A549 (cell line): ENCODE measurements around the gene NTM. TPM values are rescaled to one million over a fixed set of nuclear protein-coding genes. Genes with fewer than 3 reads are reported as not detected.

Source experiments
- ATAC-seq, 2 experiments: fragments of 200-7000 bp in 1 of 2; fragments of >200 bp in 1 of 2; cut with Nextera tagmentation in 1 of 2; cut with Tn5 transposase in 1 of 2; 3 replicates each; pipeline versions ENCODE4 v1.8.0 to v1.9.1; 2018 to 2020; ENCODE audit warnings: mild to moderate bottlenecking in 1 of 2, moderate library complexity in 1 of 2
- CTCF ChIA-PET: fragments of 300-600 bp; sonication (Branson Sonifier 250); formaldehyde crosslinking; extraction: SDS; loops from one replicate; lab custom pipeline; 2021; ENCODE audit warnings: antibody characterized with exemption, inconsistent platforms; lab: Yijun Ruan, JAX
- POLR2A ChIA-PET: fragments of 350-600 bp; formaldehyde crosslinking; extraction: SDS; loops from one replicate; lab custom pipeline; 2021; ENCODE audit warnings: antibody characterized with exemption, inconsistent platforms; lab: Yijun Ruan, JAX
- DNase-seq, 2 experiments: peaks; one replicate each; pipeline versions ENCODE4 v3.0.0 to v3.0.0-alpha.2; 2011 to 2016; ENCODE audit warnings: low read depth in 1 of 2, low spot score in 1 of 2
- FAIRE-seq: peaks from 2 replicates; lab custom pipeline; 2011; peaks lifted over from hg19 to GRCh38; lab: Jason Lieb, UNC
- H3K27ac ChIP-seq, 2 experiments: fragments of >200 bp; sonication (Bioruptor Twin); formaldehyde crosslinking; 3 replicates each; pipeline ENCODE4 v1.5.1; 2016 to 2017
- H3K4me1 ChIP-seq: fragments of >200 bp; sonication (Bioruptor Twin); formaldehyde crosslinking; 3 replicates; pipeline ENCODE4 v1.6.1; 2016
- H3K4me2 ChIP-seq: fragments of >200 bp; sonication (Bioruptor Twin); formaldehyde crosslinking; 3 replicates; pipeline ENCODE4 v1.6.1; 2016
- H3K4me3 ChIP-seq: fragments of >200 bp; sonication (Bioruptor Twin); formaldehyde crosslinking; 3 replicates; pipeline ENCODE4 v1.5.1; 2016
- H3K9me3 ChIP-seq: fragments of >200 bp; sonication (Bioruptor Twin); formaldehyde crosslinking; 3 replicates; pipeline ENCODE4 v1.6.1; 2016
- BHLHE40 ChIP-seq: IDR thresholded peaks from 2 replicates; pipeline ENCODE4 v1.6.1; 2012; ENCODE audit warnings: low read depth, low read length, inconsistent platforms
- CBX2 ChIP-seq: fragments of 200-600 bp; sonication (generic); IDR thresholded peaks from 2 replicates; pipeline ENCODE4 v1.6.1; 2016; ENCODE audit warnings: low read depth, mild to moderate bottlenecking, borderline replicate concordance
- CTCF ChIP-seq: fragments of >200 bp; sonication (Bioruptor Twin); formaldehyde crosslinking; IDR thresholded peaks from 3 replicates; pipeline ENCODE4 v1.5.1; 2016
- EP300 ChIP-seq, 2 experiments: fragments of >200 bp; sonication (Bioruptor Twin); formaldehyde crosslinking; IDR thresholded peaks; 2 replicates in 1 of 2; 3 replicates in 1 of 2; pipeline ENCODE4 v1.6.1; 2016 to 2017
- ESRRA ChIP-seq: fragments of 150-350 bp; IDR thresholded peaks from 2 replicates; pipeline ENCODE4 v1.6.1; 2014; ENCODE audit warnings: mild to moderate bottlenecking, low read length, borderline replicate concordance
- FOXS1 ChIP-seq: fragments of 250-450 bp; sonication (Bioruptor Pico); IDR thresholded peaks from 2 replicates; pipeline ENCODE4 v1.5.0; 2020; ENCODE audit warnings: mild to moderate bottlenecking, moderate library complexity
- HDAC2 ChIP-seq: fragments of 200-600 bp; sonication (generic); IDR thresholded peaks from 2 replicates; pipeline ENCODE4 v1.6.1; 2016
- HEYL ChIP-seq: fragments of 250-450 bp; sonication (Bioruptor Pico); IDR thresholded peaks from 2 replicates; pipeline ENCODE4 v1.8.0; 2021; ENCODE audit warnings: mild to moderate bottlenecking, moderate library complexity
- HMGXB4 ChIP-seq: fragments of 250-450 bp; sonication (Bioruptor Pico); IDR thresholded peaks from 2 replicates; pipeline ENCODE4 v1.5.0; 2021; ENCODE audit warnings: mild to moderate bottlenecking, moderate library complexity, borderline replicate concordance
- HOXB13 ChIP-seq: fragments of 250-450 bp; sonication (Bioruptor Pico); IDR thresholded peaks from 2 replicates; pipeline ENCODE4 v1.5.0; 2020; ENCODE audit warnings: low read depth, mild to moderate bottlenecking, moderate library complexity
- HOXB5 ChIP-seq: fragments of 250-450 bp; sonication (Bioruptor Pico); IDR thresholded peaks from 2 replicates; pipeline ENCODE4 v1.5.0; 2020; ENCODE audit warnings: mild to moderate bottlenecking, moderate library complexity
- MAFK ChIP-seq: fragments of 450-650 bp; IDR thresholded peaks from 2 replicates; pipeline ENCODE4 v1.6.1; 2014; ENCODE audit not compliant: partially characterized antibody
- NFE2L2 ChIP-seq: fragments of 150-350 bp; conservative IDR thresholded peaks from 2 replicates; pipeline ENCODE4 v1.6.1; 2014; ENCODE audit warnings: low read length
- PBX3 ChIP-seq: IDR thresholded peaks from 2 replicates; pipeline ENCODE4 v1.6.1; 2012
- PHF8 ChIP-seq: fragments of 200-600 bp; sonication (generic); IDR thresholded peaks from 2 replicates; pipeline ENCODE4 v1.6.1; 2016; ENCODE audit warnings: low read depth, mild to moderate bottlenecking, antibody characterized with exemption, moderate library complexity, borderline replicate concordance
- RAD21 ChIP-seq, 2 experiments: fragments of >200 bp in 1 of 2; sonication (Bioruptor Twin) in 1 of 2; formaldehyde crosslinking in 1 of 2; IDR thresholded peaks in 1 of 2; conservative IDR thresholded peaks in 1 of 2; 2 replicates in 1 of 2; 3 replicates in 1 of 2; pipeline ENCODE4 v1.6.1; 2012 to 2018; ENCODE audit warnings: inconsistent platforms in 1 of 2
- SREBF2 ChIP-seq: fragments of 450-650 bp; IDR thresholded peaks from 2 replicates; pipeline ENCODE4 v1.6.1; 2014; ENCODE audit warnings: mild to moderate bottlenecking, moderate library complexity
- WGBS: methylation state at CpG from one replicate; pipeline ENCODE4 v1.1.6; 2017; ENCODE audit errors: missing lambda C conversion rate; 5-methylcytosine and 5-hydroxymethylcytosine counted together
- polyA plus RNA-seq, 4 experiments: library from polyadenylated mRNA; depleted of rRNA in 3 of 4; stranded (reverse); fragments of >200 nt; fragmentation: RNase III in 1 of 4; extraction: RNeasy Plus Mini Kit Qiagen cat#74134 plus additional on column Dnase treatment in 1 of 4; gene quantifications; 2 replicates in 3 of 4; 3 replicates in 1 of 4; pipeline ENCODE4 v1.2.3, GENCODE V29; 2011 to 2017

Gene NTM
- polyA plus RNA-seq, 2 of the 4 experiments (the other 2 are of a cell fraction): not detected

GRCh38 chr11:131671320-131671719, 300.9 kb downstream of the NTM start:
- no peak for FAIRE-seq
- CTCF ChIA-PET: no interaction called here

GRCh38 chr11:131671734-131672133, 301.3 kb downstream of the NTM start:
- Histone ChIP-seq H3K4me3 (no peak overlapping the region), H3K27ac (no peak overlapping the region), H3K4me2 (no peak overlapping the region), H3K9me3 (no peaks in the 10 kb centered on the region), H3K4me1 (no peaks in the 10 kb centered on the region)
- ATAC-seq (no peak), DNase-seq (no peak), FAIRE-seq (no peak)
- ChIA-PET CTCF (no interaction called here), POLR2A (no interaction called here)
- WGBS: 41% methylated on average over 3 of the region's 12 CpGs
- no peak for TF ChIP-seq PHF8
- no peak for TF ChIP-seq HOXB5 (CRISPR knock-in tag)
- no peak for TF ChIP-seq HDAC2
- TF ChIP-seq HMGXB4 (CRISPR knock-in tag): no peak
- no peak for TF ChIP-seq HEYL (CRISPR knock-in tag)
- no peak for TF ChIP-seq MAFK
- no peak for TF ChIP-seq RAD21 (conservative IDR thresholded peaks at IDR 0.05 in 1 of 2, IDR thresholded peaks at IDR 0.05 in 1 of 2)
- TF ChIP-seq, all 56 proteins: peak for 0

More at GRCh38 chr11:131671320-131671719, 300.9 kb downstream of the NTM start:
- no peak overlapping the region for H3K27ac ChIP-seq
- TF ChIP-seq HOXB13 (CRISPR knock-in tag): no peak
- TF ChIP-seq ESRRA: no peak
- no peak for TF ChIP-seq PBX3
- TF ChIP-seq RAD21 (conservative IDR thresholded peaks at IDR 0.05 in 1 of 2, IDR thresholded peaks at IDR 0.05 in 1 of 2): no peak
- no peak for TF ChIP-seq HMGXB4 (CRISPR knock-in tag)
- TF ChIP-seq FOXS1 (CRISPR knock-in tag): no peak
- TF ChIP-seq CTCF: no peak
- TF ChIP-seq SREBF2: no peak
- no peak for TF ChIP-seq CBX2
- no peak for TF ChIP-seq BHLHE40
- TF ChIP-seq HDAC2: no peak
- TF ChIP-seq EP300 (IDR thresholded peaks at IDR 0.05): no peak
- TF ChIP-seq NFE2L2: no peak
- ATAC-seq: no peak
- WGBS: 20% methylated on average over 1 of the region's 8 CpGs
- H3K4me2 ChIP-seq: no peak overlapping the region
- no peak overlapping the region for H3K4me3 ChIP-seq
- POLR2A ChIA-PET: no interaction called here
- no peak for DNase-seq
- H3K9me3 ChIP-seq: no peaks in the 10 kb centered on the region
- H3K4me1 ChIP-seq: no peaks in the 10 kb centered on the region
